ENCODE data around the gene MYH9.
A peak's percentile ranks its signal among the peaks of the same experiment; 100 is the strongest.

The MYH9 gene

GRCh38 chr22:36334081-36334820 lies 53.5 kb downstream of the MYH9 start:
- Mint-ChIP-seq H3K36me3 (ENCODE audit: low read depth) (peaks cover 86% of the 10 kb centered on the region), H3K27ac (peak overlapping the region; percentile 100), H3K9me3 (no peaks in the 10 kb centered on the region), H3K27me3 (ENCODE audit: low read depth) (no peaks in the 10 kb centered on the region), H3K4me1 (ENCODE audit: low read depth) (peaks cover 90% of the 10 kb centered on the region), H3K4me3 (peak overlapping the region; percentile 97)
- peak; percentile 49 for DNase-seq (ENCODE audit: low spot score)

GRCh38 chr22:36333644-36334043 lies 54.1 kb downstream of the MYH9 start:
- no peaks in the 10 kb centered on the region for H3K27me3 Mint-ChIP-seq (ENCODE audit: low read depth)
- no peaks in the 10 kb centered on the region for H3K9me3 Mint-ChIP-seq
- peak overlapping the region; percentile 97 for H3K4me3 Mint-ChIP-seq
- peaks cover 85% of the 10 kb centered on the region for H3K36me3 Mint-ChIP-seq (ENCODE audit: low read depth)
- peaks cover 90% of the 10 kb centered on the region for H3K4me1 Mint-ChIP-seq (ENCODE audit: low read depth)
- H3K27ac Mint-ChIP-seq = peak overlapping the region; percentile 100
- no peak for DNase-seq (ENCODE audit: low spot score)

DNA sequence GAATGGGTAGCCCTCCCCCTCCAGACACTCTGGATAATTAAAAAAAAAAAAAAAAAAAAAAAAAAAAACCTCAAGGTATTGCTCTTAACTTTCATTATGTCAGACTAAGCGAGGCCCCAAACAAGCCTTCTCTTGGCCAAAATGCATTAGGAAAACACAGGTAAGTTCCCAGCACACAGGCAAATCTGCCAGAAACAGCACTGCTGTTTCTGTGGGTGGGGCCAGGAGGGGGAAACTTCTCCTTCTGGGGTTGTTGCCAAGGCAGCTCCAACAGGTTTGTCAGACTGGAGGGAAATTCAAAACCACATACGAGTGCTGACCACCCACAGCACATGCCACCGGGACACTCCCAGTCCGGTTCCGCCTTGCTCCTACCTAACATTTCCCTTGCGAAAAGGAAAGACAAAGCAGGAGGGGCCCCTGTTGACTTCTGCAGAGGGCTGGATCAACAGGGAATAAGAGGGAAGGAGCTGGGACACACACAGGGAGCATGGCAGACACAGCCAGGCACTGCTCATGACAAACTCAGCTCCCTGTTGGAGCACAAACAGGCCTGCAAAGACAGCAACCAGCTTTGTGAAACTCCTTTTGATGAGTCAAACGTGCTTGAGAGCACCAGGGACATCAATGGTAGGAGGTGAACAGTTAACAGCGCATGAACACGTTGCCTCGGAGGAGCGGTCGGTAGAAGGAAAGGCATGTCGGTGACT lies 55.0 kb downstream of the MYH9 start:
- H3K36me3 Mint-ChIP-seq (ENCODE audit: low read depth) = peaks cover 93% of the 10 kb centered on the region
- H3K4me1 Mint-ChIP-seq (ENCODE audit: low read depth) = peaks cover 93% of the 10 kb centered on the region
- DNase-seq (ENCODE audit: low spot score) = peak; percentile 73
- H3K9me3 Mint-ChIP-seq = no peaks in the 10 kb centered on the region
- H3K27ac Mint-ChIP-seq = peak overlapping the region; percentile 100
- H3K27me3 Mint-ChIP-seq (ENCODE audit: low read depth) = no peaks in the 10 kb centered on the region
- H3K4me3 Mint-ChIP-seq = peak overlapping the region; percentile 97

GRCh38 chr22:36331912-36332622 lies 55.7 kb downstream of the MYH9 start:
- Mint-ChIP-seq H3K9me3 (no peaks in the 10 kb centered on the region), H3K27me3 (ENCODE audit: low read depth) (no peaks in the 10 kb centered on the region), H3K27ac (peak overlapping the region; percentile 100), H3K4me1 (ENCODE audit: low read depth) (peaks cover 91% of the 10 kb centered on the region), H3K36me3 (ENCODE audit: low read depth) (peaks cover 95% of the 10 kb centered on the region), H3K4me3 (peak overlapping the region; percentile 97)
- peak; percentile 47 for DNase-seq (ENCODE audit: low spot score)

GRCh38 chr22:36331306-36331911 lies 56.4 kb downstream of the MYH9 start:
- no peaks in the 10 kb centered on the region for H3K9me3 Mint-ChIP-seq
- no peaks in the 10 kb centered on the region for H3K27me3 Mint-ChIP-seq (ENCODE audit: low read depth)
- peak overlapping the region; percentile 97 for H3K4me3 Mint-ChIP-seq
- peaks cover 95% of the 10 kb centered on the region for H3K36me3 Mint-ChIP-seq (ENCODE audit: low read depth)
- peaks cover 91% of the 10 kb centered on the region for H3K4me1 Mint-ChIP-seq (ENCODE audit: low read depth)
- peak overlapping the region; percentile 100 for H3K27ac Mint-ChIP-seq
- peak; percentile 80 for DNase-seq (ENCODE audit: low spot score)

DNA sequence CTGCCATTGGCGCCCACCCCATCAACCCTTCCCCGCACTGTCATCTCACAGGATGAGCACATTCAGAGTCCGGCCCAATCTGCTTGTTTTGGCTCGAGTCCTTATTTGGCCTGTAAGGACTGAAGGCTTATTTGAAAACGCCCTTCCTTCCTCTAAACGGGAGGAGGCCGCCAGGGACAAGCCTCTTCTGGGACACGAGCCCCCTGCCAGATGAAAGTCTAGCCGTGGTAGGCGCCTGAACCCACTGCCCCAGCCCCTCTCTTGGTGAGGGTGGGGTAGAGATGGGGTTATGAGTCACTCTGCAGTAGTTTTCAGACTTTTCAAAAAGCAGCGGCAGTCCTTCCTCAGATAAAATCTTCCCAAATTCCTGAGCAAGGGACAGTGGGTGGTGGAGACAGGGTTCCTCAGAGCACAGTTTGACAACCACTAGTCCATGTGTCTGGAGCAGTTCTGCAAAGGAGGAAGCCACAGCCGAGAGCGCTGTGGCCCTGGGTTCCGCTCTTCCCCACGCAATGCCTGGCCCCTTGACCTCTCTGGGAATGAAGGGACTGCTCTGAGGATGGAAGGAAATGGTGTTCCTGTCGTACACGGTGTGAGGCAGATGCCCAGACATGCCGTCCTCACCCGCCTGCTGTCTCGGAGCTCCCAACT lies 57.0 kb downstream of the MYH9 start:
- no peaks in the 10 kb centered on the region for H3K9me3 Mint-ChIP-seq
- H3K27ac Mint-ChIP-seq = peak overlapping the region; percentile 100
- H3K27me3 Mint-ChIP-seq (ENCODE audit: low read depth) = no peaks in the 10 kb centered on the region
- H3K4me1 Mint-ChIP-seq (ENCODE audit: low read depth) = peaks cover 85% of the 10 kb centered on the region
- H3K36me3 Mint-ChIP-seq (ENCODE audit: low read depth) = peaks cover 93% of the 10 kb centered on the region
- DNase-seq (ENCODE audit: low spot score) = no peak
- peak overlapping the region; percentile 97 for H3K4me3 Mint-ChIP-seq

DNA sequence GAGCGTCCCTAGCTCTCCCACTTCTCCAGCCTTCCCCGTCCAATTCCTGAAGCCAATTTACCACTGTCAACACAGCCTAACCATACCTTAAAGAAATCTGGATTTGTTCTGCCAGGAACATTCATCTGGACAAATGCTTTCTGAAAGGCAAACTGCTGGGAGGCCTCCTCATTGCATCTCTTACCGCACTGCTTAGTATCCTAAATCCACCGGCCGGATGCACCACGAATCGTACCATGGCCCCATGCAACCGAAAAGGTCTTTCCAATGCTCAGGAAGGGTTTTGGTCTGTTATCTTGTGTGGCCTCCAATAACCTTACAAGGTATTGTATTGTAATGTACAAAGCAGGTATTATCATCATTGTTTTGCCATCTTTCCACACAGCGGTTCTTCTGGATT lies 57.6 kb downstream of the MYH9 start:
- Mint-ChIP-seq H3K27ac (peak overlapping the region; percentile 100), H3K27me3 (ENCODE audit: low read depth) (no peaks in the 10 kb centered on the region), H3K9me3 (no peaks in the 10 kb centered on the region), H3K4me3 (peak overlapping the region; percentile 97), H3K36me3 (ENCODE audit: low read depth) (peaks cover 92% of the 10 kb centered on the region), H3K4me1 (ENCODE audit: low read depth) (peaks cover 79% of the 10 kb centered on the region)
- DNase-seq (ENCODE audit: low spot score) = no peak

DNA sequence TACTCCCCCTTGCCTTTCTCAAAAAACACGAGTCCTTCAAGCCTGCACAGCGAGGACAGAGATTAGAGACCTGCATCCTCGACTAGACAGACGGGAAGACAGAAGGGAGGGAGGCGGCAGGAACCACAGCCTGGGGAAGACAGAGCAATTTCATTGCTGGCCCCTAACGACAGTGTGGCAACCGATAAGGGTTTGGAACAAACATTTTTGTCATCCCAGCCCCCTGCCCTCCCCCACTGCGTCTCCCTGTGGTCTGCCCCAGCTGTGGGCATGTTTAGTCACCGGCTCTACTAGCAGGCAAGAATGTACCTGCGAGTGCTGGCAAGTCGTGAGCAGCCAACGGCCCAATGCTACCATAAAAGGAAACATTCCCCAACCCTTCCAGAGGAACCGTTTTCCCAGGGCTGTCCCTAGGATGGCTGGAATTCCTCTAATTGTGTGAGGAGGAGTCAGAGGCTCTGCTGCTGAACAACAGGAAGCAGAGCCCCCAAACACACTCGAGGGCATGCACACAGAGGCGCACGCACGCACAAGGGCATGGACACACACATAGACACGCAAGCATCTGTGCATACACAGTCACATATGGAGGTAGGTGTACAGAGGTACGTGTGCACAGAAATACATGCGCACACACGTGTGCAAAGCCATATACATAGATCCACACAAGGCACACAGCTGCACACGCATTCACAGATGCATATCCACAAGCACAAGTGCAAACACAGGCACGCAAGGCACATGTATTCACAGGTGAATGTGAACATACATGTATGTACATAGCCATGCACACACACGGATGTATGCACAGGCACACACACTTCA lies 58.3 kb downstream of the MYH9 start:
- no peaks in the 10 kb centered on the region for H3K9me3 Mint-ChIP-seq
- H3K4me1 Mint-ChIP-seq (ENCODE audit: low read depth) = peaks cover 73% of the 10 kb centered on the region
- H3K27ac Mint-ChIP-seq = peak overlapping the region; percentile 100
- peaks cover 90% of the 10 kb centered on the region for H3K36me3 Mint-ChIP-seq (ENCODE audit: low read depth)
- peak; percentile 81 for DNase-seq (ENCODE audit: low spot score)
- H3K27me3 Mint-ChIP-seq (ENCODE audit: low read depth) = no peaks in the 10 kb centered on the region
- H3K4me3 Mint-ChIP-seq = peak overlapping the region; percentile 97

GRCh38 chr22:36328635-36329253 lies 59.0 kb downstream of the MYH9 start:
- DNase-seq (ENCODE audit: low spot score) = peak; percentile 37
- H3K36me3 Mint-ChIP-seq (ENCODE audit: low read depth) = peaks cover 87% of the 10 kb centered on the region
- peaks cover 66% of the 10 kb centered on the region for H3K4me1 Mint-ChIP-seq (ENCODE audit: low read depth)
- peak overlapping the region; percentile 100 for H3K27ac Mint-ChIP-seq
- H3K27me3 Mint-ChIP-seq (ENCODE audit: low read depth) = no peaks in the 10 kb centered on the region
- no peaks in the 10 kb centered on the region for H3K9me3 Mint-ChIP-seq
- peak overlapping the region; percentile 97 for H3K4me3 Mint-ChIP-seq

DNA sequence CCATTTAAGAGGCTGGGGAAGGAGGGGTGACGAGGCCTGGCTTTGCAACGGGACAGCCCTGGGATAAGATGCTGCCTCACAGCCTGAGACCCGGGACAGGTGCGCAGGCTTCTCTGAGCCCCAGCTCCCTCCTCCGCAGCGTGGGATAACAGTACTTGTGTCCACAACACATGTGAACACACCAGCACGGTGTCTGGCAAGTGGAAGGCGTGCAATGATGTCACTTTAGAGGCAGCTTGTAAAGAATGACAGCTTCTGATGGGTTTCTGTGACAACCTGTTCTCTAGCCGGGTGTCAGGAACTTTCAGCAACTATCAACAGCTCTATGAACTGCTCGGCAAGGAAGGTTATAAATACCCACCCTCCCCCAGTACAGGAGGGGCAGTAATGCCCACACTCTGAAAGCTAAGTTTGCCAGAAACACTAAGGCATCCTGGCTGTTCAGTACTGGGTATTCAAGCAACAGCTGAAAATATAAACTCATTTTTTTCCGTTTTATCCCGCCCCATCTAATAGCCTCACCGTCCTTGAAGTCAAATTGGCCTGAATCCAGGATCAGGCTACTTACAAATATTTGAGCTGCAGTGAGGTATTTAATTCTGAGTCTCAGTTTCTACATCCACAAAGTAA lies 59.7 kb downstream of the MYH9 start:
- H3K4me1 Mint-ChIP-seq (ENCODE audit: low read depth) = peaks cover 58% of the 10 kb centered on the region
- no peaks in the 10 kb centered on the region for H3K9me3 Mint-ChIP-seq
- peak overlapping the region; percentile 100 for H3K27ac Mint-ChIP-seq
- no peak for DNase-seq (ENCODE audit: low spot score)
- peak overlapping the region; percentile 97 for H3K4me3 Mint-ChIP-seq
- H3K36me3 Mint-ChIP-seq (ENCODE audit: low read depth) = peaks cover 86% of the 10 kb centered on the region
- H3K27me3 Mint-ChIP-seq (ENCODE audit: low read depth) = no peaks in the 10 kb centered on the region

GRCh38 chr22:36326178-36327161 lies 61.3 kb downstream of the MYH9 start:
- no peak for DNase-seq (ENCODE audit: low spot score)
- Mint-ChIP-seq H3K4me1 (ENCODE audit: low read depth) (peaks cover 45% of the 10 kb centered on the region), H3K27me3 (ENCODE audit: low read depth) (no peaks in the 10 kb centered on the region), H3K4me3 (no peak overlapping the region), H3K27ac (peak overlapping the region; percentile 67), H3K9me3 (no peaks in the 10 kb centered on the region), H3K36me3 (ENCODE audit: low read depth) (peaks cover 77% of the 10 kb centered on the region)

All from T-helper 2 cell treated with Interferon-gamma antibody and Interleukin-4, amounts not matched to agents 5 μg/mL and 100 μg/mL, for 36 hours (primary cell).